Activated CD8-positive, alpha-beta memory T cell treated with anti-CD3 and anti-CD28 coated beads, Interleukin-2, amount 50 U/mL, for 1 hour (primary cell): ENCODE results near the gene NUDT1.

Source experiments
- DNase-seq: peaks from one replicate; pipeline ENCODE4 v3.0.0-alpha.2; 2020; ENCODE audit errors: extremely low read depth

NUDT1 gene

GRCh38 chr7:2224491-2224928, 17.5 kb upstream of the NUDT1 start:
- no peak for DNase-seq

DNA sequence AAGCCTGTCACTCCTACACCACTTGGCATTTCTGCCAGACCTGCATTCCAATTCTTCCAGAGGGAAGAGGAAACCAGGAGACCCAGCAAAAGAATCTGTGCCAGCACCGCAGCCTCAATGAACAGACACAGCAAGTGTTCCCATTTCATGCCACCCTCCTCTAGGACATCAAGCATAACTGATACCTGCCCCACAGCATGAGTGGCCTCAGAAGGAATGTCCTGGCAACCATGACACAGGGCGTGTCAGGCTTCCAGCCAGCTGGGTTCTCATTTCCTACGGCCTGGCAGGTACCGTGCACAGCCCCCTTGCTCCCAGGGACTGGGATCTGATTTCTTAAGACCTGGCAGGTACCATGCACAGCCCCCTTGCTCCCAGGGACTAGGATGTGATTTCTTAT, 17.1 kb upstream of the NUDT1 start:
- DNase-seq, result no peak

DNA sequence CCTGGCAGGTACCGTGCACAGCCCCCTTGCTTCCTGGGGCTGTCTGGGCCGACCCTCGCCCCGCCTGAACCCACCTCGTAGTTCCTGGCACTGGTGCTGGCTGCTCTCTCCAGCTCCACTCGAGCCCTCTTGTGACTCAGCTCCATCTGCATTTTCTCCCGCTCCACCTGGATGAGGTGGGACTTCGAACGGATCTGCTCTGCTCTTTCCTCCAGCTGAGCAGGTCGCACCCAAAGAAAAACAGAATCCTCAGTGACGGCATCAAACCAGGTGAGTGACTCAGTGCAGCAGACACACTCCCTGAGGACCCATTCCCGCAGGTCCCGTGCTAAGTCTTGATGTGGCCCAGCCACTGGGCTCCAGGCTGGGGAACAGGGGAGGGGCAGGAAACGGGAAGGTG, 16.7 kb upstream of the NUDT1 start:
- DNase-seq, result no peak

DNA sequence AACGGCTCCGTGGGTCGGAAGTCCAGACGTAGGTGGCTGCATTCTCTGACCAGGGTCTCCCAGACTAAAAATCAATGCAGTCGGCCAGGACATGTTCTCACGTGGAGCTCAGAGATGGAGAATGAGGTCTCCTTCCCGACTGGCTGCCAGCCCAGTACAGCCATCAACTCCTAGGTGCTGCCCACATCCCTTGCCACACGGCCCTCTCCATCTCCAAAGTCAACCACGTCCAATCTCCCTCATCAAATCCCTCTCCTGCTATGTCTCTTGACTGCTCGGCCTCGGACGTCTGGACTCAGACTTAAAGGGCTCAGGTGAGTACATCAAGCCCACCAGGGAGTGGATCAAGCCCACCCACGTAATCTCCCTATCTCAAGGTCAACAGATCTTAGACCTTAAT, 16.2 kb upstream of the NUDT1 start:
- DNase-seq, result no peak

DNA sequence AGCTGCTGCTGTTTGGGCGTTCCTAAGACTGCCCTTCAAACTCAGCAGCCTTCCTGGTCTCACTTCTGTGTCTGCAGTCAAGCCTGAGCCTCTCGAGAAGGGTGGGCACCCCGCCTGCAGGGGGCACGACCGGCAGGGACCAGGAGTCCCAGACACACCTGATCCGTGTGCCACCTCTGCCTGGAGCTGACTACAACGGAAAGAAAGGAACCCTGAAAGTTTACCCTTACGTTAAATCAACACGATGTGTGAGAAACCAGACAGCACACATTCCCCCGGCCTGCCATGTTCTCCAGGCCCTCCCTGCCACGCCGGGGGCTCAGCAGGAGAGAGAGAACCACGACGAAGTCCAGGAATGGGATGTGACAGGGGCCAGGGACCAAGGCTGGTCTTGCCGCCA, 14.3 kb upstream of the NUDT1 start:
- DNase-seq, result no peak

GRCh38 chr7:2228921-2229320, 13.1 kb upstream of the NUDT1 start:
- DNase-seq, result no peak

DNA sequence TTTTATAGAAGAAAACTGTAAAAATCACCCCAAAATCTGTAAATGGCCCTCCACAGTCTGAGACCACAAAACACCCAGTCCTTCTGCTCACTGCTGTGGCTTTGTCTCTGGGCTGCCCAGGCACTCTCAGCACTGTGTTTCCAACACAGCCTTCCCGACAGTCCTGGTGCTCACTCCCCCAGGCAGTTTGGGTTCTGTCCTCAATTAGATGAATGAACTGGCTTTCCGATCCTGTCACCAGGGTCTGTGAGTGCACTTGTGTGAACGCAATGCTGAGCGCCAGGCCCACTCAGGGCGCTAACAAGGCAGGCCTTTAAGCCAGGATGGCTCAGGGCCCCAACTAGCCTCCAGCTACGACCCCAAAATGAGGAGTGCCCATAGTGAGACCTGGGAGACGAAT, 12.6 kb upstream of the NUDT1 start:
- no peak for DNase-seq

GRCh38 chr7:2230226-2230625, 11.8 kb upstream of the NUDT1 start:
- DNase-seq, result no peak

GRCh38 chr7:2230882-2231281, 11.1 kb upstream of the NUDT1 start:
- DNase-seq, result no peak

- no peak for DNase-seq
Observed at GRCh38 chr7:2231992-2232765, 9.8 kb upstream of the NUDT1 start.

GRCh38 chr7:2232766-2233520, 9.1 kb upstream of the NUDT1 start, which contains the start of gene MAD1L1:
MAD1L1 (minus strand) TSS chr7:2232945; CDS start chr7:2230133, 2,812 bp downstream.
- peak; percentile 67 for DNase-seq

DNA sequence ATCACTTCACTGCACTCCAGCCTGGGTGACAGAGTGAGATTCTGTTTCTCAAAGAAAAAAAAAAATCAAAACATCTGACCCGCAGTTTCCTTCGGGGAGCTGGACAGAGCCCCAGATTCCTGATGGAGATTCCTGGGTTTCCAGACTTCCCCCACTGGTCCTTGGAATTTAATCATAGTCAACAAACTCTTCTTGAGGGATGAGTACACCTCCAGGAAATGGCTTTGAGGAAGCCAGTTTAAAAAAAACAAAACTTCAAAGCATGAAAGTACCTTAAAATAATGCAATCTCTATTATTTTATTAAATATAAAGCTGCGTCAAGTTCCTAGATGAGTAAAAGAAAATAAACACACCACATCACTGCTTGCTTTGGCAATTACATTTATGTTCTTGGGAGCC, 8.1 kb upstream of the NUDT1 start:
- no peak for DNase-seq

GRCh38 chr7:2237109-2237602, 4.9 kb upstream of the NUDT1 start:
- no peak for DNase-seq

GRCh38 chr7:2239242-2239641, 2.8 kb upstream of the NUDT1 start:
- DNase-seq, result no peak

GRCh38 chr7:2242541-2243429, 759 bp downstream of the NUDT1 start:
- DNase-seq, result no peak

DNA sequence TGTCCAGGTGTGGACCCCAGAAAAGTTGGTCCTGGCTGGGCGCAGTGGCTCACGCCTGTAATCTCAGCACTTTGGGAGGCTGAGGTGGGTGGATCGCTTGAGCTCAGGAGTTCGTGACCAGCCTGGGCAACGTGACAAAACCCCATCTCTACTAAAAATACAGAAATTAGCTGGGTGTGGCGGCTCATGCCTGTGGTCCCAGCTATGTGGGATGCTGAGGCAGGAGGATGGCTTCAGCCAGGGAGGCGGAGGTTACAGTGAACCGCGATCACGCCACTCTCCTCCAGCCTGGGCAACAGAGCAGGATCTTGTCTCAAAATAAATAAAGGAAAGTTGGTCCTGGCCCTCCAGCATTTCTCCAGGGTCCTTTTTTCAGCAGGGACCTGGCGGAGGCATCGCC, 1.4 kb downstream of the NUDT1 start:
- no peak for DNase-seq

DNA sequence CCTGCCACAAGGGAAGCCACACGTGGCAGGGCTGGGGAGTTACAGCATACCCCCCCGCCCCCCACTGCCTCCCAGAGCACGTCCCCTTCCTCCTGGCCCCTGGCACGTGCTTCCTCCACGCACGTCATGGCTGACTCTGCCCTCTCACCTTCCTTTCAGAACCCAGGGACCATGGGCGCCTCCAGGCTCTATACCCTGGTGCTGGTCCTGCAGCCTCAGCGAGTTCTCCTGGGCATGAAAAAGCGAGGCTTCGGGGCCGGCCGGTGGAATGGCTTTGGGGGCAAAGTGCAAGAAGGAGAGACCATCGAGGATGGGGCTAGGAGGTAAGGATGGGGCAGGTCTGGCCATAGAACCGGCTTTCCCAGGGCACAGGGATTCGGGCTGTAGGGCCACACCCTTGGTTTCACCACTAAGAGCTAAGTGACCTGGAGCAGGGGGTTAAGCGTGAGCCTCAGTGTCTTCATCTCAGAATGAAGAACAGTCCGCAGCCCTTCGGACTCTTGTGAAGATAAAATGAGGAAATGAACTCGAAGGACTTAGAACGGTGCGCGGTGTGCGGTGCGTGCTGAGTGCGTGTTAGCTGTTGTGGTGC, 2.5 kb downstream of the NUDT1 start:
- DNase-seq, result no peak

GRCh38 chr7:2245883-2246675, 4.1 kb downstream of the NUDT1 start:
- DNase-seq, result no peak

DNA sequence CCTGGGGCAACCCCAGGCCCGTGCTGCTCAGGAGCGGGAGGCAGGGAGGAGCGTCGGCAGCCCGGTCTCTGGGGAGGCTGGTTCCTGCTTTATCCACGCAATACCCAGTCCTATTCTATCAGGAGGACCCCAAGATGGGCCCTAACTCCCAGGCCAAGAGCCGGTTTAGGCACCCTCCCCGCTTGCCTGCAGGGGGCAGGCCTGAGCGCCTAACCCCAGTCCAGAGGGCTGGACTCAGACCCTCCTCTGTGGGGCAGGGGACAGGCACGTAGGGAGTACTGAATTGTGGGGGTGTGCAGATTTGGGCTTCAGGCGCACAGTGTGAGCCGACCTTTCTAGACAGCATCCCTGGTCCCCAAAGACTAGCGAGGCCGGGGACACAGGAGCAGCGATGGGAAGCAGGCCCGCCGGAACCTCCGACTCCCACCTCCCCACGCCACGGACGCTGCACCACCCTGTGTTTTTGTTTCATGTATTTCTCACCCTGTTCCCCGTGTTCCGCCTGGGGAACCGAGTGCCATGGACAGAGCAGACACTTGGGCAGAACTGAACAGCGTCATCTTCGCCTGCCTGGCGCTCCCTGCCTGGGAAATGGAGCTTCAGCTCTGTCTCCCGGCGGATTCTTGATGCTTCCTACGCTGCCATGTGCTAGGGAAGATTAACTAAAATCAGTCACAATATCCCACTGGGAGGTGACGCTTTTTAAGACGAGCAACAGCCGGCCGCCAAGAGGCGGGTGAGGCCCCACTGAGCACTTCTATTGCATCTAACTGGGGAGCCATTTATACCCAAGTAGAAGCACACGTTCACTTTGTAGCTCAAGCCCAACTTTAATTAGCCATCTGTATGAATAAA, 5.3 kb downstream of the NUDT1 start:
- DNase-seq, result no peak
